ENCODE measurements around the gene MYCBP2.

Gene MYCBP2

GRCh38 chr13:77094773-77095172 is 232.1 kb downstream of the MYCBP2 start:
- TF ChIP-seq CTCF (IDR thresholded peaks at IDR 0.05; ENCODE audit: borderline replicate concordance, insufficient read depth, low read depth, low read length) = no peak
- no peak overlapping the region for H3K4me3 ChIP-seq (ENCODE audit: low read depth, low read length)

GRCh38 chr13:77093735-77094134 is 233.2 kb downstream of the MYCBP2 start:
- H3K4me3 ChIP-seq (ENCODE audit: low read depth, low read length) = no peak overlapping the region
- TF ChIP-seq CTCF (IDR thresholded peaks at IDR 0.05; ENCODE audit: borderline replicate concordance, insufficient read depth, low read depth, low read length) = no peak

GRCh38 chr13:77084755-77085154 is 242.1 kb downstream of the MYCBP2 start:
- no peak overlapping the region for H3K4me3 ChIP-seq (ENCODE audit: low read depth, low read length)
- TF ChIP-seq CTCF (IDR thresholded peaks at IDR 0.05; ENCODE audit: borderline replicate concordance, insufficient read depth, low read depth, low read length) = no peak

- no peak overlapping the region for H3K4me3 ChIP-seq (ENCODE audit: low read depth, low read length)
- TF ChIP-seq CTCF (IDR thresholded peaks at IDR 0.05; ENCODE audit: borderline replicate concordance, insufficient read depth, low read depth, low read length) = no peak
Observed at GRCh38 chr13:77079902-77080413, 246.9 kb downstream of the MYCBP2 start.

GRCh38 chr13:77067519-77067918 is 259.4 kb downstream of the MYCBP2 start:
- H3K4me3 ChIP-seq (ENCODE audit: low read depth, low read length) = no peak overlapping the region
- TF ChIP-seq CTCF (IDR thresholded peaks at IDR 0.05; ENCODE audit: borderline replicate concordance, insufficient read depth, low read depth, low read length) = no peak

- TF ChIP-seq CTCF (IDR thresholded peaks at IDR 0.05; ENCODE audit: borderline replicate concordance, insufficient read depth, low read depth, low read length) = no peak
- H3K4me3 ChIP-seq (ENCODE audit: low read depth, low read length) = no peak overlapping the region
Observed at GRCh38 chr13:77065461-77066147, 261.3 kb downstream of the MYCBP2 start.

GRCh38 chr13:77062097-77062496 is 264.8 kb downstream of the MYCBP2 start:
- TF ChIP-seq CTCF (IDR thresholded peaks at IDR 0.05; ENCODE audit: borderline replicate concordance, insufficient read depth, low read depth, low read length) = no peak
- H3K4me3 ChIP-seq (ENCODE audit: low read depth, low read length) = no peak overlapping the region
